Gastroesophageal sphincter (tissue), 4 donors: ENCODE results near the gene MYCN. TPM values are rescaled to one million over a fixed set of nuclear protein-coding genes. Genes with fewer than 3 reads are reported as not detected.
"Not testable (repeated sequence)": the region's sequence is repeated elsewhere in the genome, so short reads cannot be mapped to it uniquely, and the experiment has no call there.

Source experiments
- ATAC-seq: fragments of 150-250 bp; one replicate; pipeline ENCODE4 v1.9.1; 2016; ENCODE audit warnings: mild to moderate bottlenecking, moderate library complexity
- H3K27ac ChIP-seq, 4 donors: fragments of 200-600 bp; sonication (generic) in 3 of 4; 1 replicate in 3 of 4; 2 replicates in 1 of 4; pipeline ENCODE4 v1.5.1; 2016 to 2019
- H3K27me3 ChIP-seq: fragments of 200-600 bp; sonication (generic); one replicate; pipeline ENCODE4 v1.5.1; 2019
- H3K36me3 ChIP-seq, 2 donors: fragments of 200-600 bp; sonication (generic); one replicate each; pipeline ENCODE4 v1.5.1; 2019; ENCODE audit warnings: control low read depth in 1 of 2
- H3K4me1 ChIP-seq, 3 donors: fragments of 200-600 bp; sonication (generic); 1 replicate in 2 of 3; 2 replicates in 1 of 3; pipeline ENCODE4 v1.5.1; 2016 to 2019; ENCODE audit warnings: control low read depth in 2 of 3
- H3K4me3 ChIP-seq, 2 donors: fragments of 200-600 bp; sonication (generic); one replicate each; pipeline ENCODE4 v1.5.1; 2019; ENCODE audit warnings: mild to moderate bottlenecking in 1 of 2, moderate library complexity in 1 of 2
- H3K9me3 ChIP-seq, 3 donors: fragments of 200-600 bp; sonication (generic); one replicate each; pipeline ENCODE4 v1.5.1; 2017 to 2019; ENCODE audit warnings: control low read depth in 2 of 3
- EP300 ChIP-seq: sonication (generic); formaldehyde crosslinking; IDR thresholded peaks from one replicate; pipeline ENCODE4 v1.6.1; 2017; ENCODE audit warnings: antibody characterized with exemption, mild to moderate bottlenecking
- POLR2A ChIP-seq, 2 donors: fragments of 450-650 bp; IDR thresholded peaks; one replicate each; pipeline ENCODE4 v1.6.1; 2017; ENCODE audit warnings: antibody characterized with exemption in 2 of 2, mild to moderate bottlenecking in 2 of 2, moderate library complexity in 1 of 2
- POLR2AphosphoS5 ChIP-seq: sonication (generic); formaldehyde crosslinking; IDR thresholded peaks from one replicate; pipeline ENCODE4 v1.6.1; 2017; ENCODE audit warnings: antibody characterized with exemption
- WGBS, 2 donors: methylation state at CpG; one replicate each; pipeline ENCODE4 v1.1.5; 2018; ENCODE audit warnings: low coverage in 1 of 2; 5-methylcytosine and 5-hydroxymethylcytosine counted together
- total RNA-seq, 4 donors: library from RNA; depleted of rRNA; stranded (reverse); fragments of >200 nt; gene quantifications; one replicate each; pipeline ENCODE4 v1.1.0, GENCODE V29; 2016
- TF ChIP-seq, protein P1 (sequence below), 4 experiments: fragments of 200-600 bp in 2 of 4; fragments of 450-650 bp in 2 of 4; sonication (generic) in 1 of 4; IDR thresholded peaks; one replicate each; pipeline ENCODE4 v1.5.1; 2017 to 2019; ENCODE audit warnings: antibody characterized with exemption in 4 of 4, mild to moderate bottlenecking in 2 of 4, moderate library complexity in 2 of 4

Gene MYCN
- total RNA-seq, 4 donors from 2014 or later, result 0.13 to 0.46 (median 0.35) TPM; not detected in 1

DNA sequence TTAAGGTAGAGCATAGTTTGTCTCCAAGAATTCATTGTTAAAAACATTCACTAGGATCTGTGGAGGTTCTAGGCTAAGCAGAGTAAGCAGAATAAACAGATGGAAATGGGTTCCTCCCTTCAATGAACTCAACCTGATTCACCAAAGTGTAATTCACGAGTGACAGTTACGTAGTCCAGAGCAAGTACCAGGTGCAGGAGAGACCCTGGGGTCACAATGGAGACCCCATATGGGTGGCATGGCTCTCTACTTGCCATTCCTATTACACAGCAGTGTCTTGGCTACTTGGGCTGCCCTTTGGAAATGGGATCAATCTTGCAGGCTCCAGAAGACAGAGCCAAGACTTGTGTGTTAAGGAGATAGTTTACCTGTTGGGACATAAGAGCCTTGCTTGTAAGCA lies 7.1 kb downstream of the MYCN start:
- peaks cover 0 to 5% of the 10 kb centered on the region in 2 donors for H3K36me3 ChIP-seq
- H3K27me3 ChIP-seq, result peaks cover 21% of the 10 kb centered on the region
- H3K27ac ChIP-seq, result no peak overlapping the region
- no peak overlapping the region for H3K4me3 ChIP-seq
- no peaks in the 10 kb centered on the region for H3K9me3 ChIP-seq
- no peak for TF ChIP-seq POLR2AphosphoS5
- no peak for TF ChIP-seq POLR2A (IDR thresholded peaks at IDR 0.05)
- TF ChIP-seq, protein P1, sequence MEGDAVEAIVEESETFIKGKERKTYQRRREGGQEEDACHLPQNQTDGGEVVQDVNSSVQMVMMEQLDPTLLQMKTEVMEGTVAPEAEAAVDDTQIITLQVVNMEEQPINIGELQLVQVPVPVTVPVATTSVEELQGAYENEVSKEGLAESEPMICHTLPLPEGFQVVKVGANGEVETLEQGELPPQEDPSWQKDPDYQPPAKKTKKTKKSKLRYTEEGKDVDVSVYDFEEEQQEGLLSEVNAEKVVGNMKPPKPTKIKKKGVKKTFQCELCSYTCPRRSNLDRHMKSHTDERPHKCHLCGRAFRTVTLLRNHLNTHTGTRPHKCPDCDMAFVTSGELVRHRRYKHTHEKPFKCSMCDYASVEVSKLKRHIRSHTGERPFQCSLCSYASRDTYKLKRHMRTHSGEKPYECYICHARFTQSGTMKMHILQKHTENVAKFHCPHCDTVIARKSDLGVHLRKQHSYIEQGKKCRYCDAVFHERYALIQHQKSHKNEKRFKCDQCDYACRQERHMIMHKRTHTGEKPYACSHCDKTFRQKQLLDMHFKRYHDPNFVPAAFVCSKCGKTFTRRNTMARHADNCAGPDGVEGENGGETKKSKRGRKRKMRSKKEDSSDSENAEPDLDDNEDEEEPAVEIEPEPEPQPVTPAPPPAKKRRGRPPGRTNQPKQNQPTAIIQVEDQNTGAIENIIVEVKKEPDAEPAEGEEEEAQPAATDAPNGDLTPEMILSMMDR (IDR thresholded peaks at IDR 0.05), result no peak
- no peak for TF ChIP-seq EP300
- ATAC-seq, result no peak
- peaks cover 0 to 20% (median 8%) of the 10 kb centered on the region in 3 donors for H3K4me1 ChIP-seq
- WGBS, 2 donors, result 81 to 94% methylated on average over 2 of the region's 2 CpGs

DNA sequence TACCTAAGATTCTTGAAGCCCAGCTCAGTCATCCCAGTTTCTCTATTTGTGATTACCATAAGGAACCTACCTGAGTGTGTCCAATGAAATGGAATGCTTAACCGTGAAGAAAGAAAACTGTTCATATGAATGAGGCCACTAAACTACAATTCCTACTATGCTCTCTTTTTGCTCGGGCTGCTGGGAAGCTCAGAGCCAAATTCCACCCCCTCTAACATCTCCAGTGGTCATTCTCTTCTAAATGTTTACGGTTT lies 8.3 kb downstream of the MYCN start:
- no peaks in the 10 kb centered on the region for H3K9me3 ChIP-seq
- TF ChIP-seq POLR2AphosphoS5, result no peak
- TF ChIP-seq, protein P1 (IDR thresholded peaks at IDR 0.05), result no peak
- no peak for TF ChIP-seq POLR2A (IDR thresholded peaks at IDR 0.05)
- TF ChIP-seq EP300, result no peak
- peaks cover 0 to 8% (median 2%) of the 10 kb centered on the region in 3 donors for H3K4me1 ChIP-seq
- H3K36me3 ChIP-seq, result peaks cover 0 to 5% of the 10 kb centered on the region in 2 donors
- H3K27me3 ChIP-seq, result peaks cover 9% of the 10 kb centered on the region
- H3K4me3 ChIP-seq, result no peak overlapping the region
- H3K27ac ChIP-seq, result no peak overlapping the region
- 92 to 93% methylated on average over 2 to 3 of the region's 3 CpGs for WGBS, 2 donors
- no peak for ATAC-seq

DNA sequence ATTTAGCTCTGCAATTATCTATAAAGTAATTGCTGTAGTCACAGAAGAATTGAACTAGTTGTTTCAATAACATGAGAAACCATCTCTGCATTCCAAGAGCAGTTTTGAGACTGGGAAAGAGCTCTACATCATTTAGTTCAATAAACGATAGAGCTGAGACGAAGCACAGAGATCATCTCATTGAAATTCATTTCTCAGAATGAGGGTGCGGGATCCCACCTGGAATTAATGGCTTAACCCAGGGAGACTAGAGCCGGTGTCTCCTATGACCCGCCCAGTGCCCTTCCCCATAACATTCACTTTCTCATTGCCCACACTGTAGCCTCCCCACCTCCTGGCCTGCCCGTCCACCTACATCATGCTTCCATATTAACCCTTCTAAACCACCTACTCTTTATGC lies 8.8 kb downstream of the MYCN start:
- peaks cover 0 to 3% (median 0%) of the 10 kb centered on the region in 3 donors for H3K4me1 ChIP-seq
- H3K9me3 ChIP-seq, result no peaks in the 10 kb centered on the region
- peaks cover 0 to 5% of the 10 kb centered on the region in 2 donors for H3K36me3 ChIP-seq
- TF ChIP-seq POLR2A (IDR thresholded peaks at IDR 0.05) (no peak), POLR2AphosphoS5 (no peak), EP300 (no peak)
- TF ChIP-seq, protein P1 (IDR thresholded peaks at IDR 0.05), result no peak
- H3K27me3 ChIP-seq, result peaks cover 9% of the 10 kb centered on the region
- 90 to 93% methylated on average over 3 to 6 of the region's 6 CpGs for WGBS, 2 donors
- no peak overlapping the region for H3K4me3 ChIP-seq
- no peak for ATAC-seq
- H3K27ac ChIP-seq, result no peak overlapping the region

- ATAC-seq, result no peak
- Histone ChIP-seq H3K4me3 (no peak overlapping the region), H3K27ac (no peak overlapping the region), H3K27me3 (peaks cover 9% of the 10 kb centered on the region), H3K36me3 (peaks cover 0 to 5% of the 10 kb centered on the region in 2 donors), H3K9me3 (no peaks in the 10 kb centered on the region), H3K4me1 (no peaks in the 10 kb centered on the region)
- TF ChIP-seq POLR2AphosphoS5 (no peak), POLR2A (IDR thresholded peaks at IDR 0.05) (no peak), EP300 (no peak)
- TF ChIP-seq, protein P1 (IDR thresholded peaks at IDR 0.05), result no peak
- 79 to 94% methylated on average over 4 to 5 of the region's 5 CpGs for WGBS, 2 donors
These were observed 9.2 kb downstream of the MYCN start for GRCh38 chr2:15949551-15949950.

DNA sequence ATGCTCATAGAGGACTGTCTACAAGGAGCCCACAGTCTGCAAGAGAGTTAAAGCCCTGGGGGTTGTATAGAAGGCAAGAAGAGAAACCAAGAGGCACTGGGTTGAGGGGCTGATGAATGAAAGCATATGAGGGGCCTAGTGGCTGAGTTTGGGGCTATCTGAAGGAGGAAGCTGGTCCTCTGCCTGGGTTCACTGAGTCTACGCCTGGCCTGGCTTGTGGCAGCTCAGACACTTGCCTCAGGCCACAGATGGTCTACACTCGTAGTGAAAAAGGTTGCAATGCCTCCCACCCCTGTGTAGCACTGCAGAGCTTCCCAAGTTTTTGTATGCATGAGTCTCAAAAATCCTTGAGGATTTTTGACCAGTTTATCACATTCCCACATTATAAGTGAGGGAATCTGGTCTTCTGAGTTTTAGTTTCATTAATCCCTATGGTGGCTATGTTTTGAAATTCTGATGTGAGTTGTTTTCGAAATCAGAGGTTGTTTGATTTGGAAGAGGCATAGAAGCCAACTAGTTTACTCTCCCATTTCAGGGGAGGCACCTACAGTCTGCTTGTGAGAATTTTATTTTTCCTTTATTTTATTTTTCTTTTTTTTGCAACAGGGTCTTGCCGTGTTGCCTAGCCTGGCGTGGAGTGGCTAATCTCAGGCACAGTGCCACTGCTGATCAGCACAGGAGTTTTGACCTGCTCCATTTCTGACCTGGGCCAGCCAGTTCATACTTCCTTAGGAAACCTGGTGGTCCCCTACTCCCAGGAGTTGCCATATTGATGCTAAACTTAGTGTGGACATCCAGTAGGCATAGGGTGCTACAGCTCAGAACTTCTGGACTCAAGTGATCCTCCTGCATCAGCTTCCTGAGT lies 10.0 kb downstream of the MYCN start:
- TF ChIP-seq POLR2A (IDR thresholded peaks at IDR 0.05), result no peak
- TF ChIP-seq EP300, result no peak
- TF ChIP-seq, protein P1 (IDR thresholded peaks at IDR 0.05), result no peak
- no peak for TF ChIP-seq POLR2AphosphoS5
- peaks cover 6% of the 10 kb centered on the region for H3K27me3 ChIP-seq
- no peak overlapping the region for H3K4me3 ChIP-seq
- no peaks in the 10 kb centered on the region for H3K4me1 ChIP-seq
- H3K9me3 ChIP-seq, result no peaks in the 10 kb centered on the region
- no peak for ATAC-seq
- no peak overlapping the region for H3K27ac ChIP-seq
- peaks cover 0 to 5% of the 10 kb centered on the region in 2 donors for H3K36me3 ChIP-seq
- WGBS, 2 donors, result 83 to 94% methylated on average over 5 of the region's 5 CpGs

DNA sequence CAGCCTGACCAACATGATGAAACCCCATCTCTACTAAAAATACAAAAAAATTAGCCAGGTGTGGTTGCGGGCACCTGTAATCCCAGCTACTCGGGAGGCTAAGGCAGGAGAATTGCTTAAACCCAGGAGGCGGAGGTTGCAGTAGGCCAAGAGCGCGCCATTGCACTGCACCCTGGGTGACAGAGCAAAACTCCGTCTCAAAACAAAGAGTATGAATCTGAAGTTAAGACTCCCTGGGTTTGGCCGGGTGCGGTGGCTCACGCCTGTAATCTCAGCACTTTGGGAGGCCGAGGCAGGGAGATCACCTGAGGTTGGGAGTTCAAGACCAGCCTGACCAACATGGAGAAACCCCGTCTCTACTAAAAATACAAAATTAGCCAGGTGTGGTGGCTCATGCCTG lies 11.6 kb downstream of the MYCN start:
- not testable (repeated sequence) for H3K4me1 ChIP-seq, H3K27me3 ChIP-seq, H3K27ac ChIP-seq, ATAC-seq, H3K36me3 ChIP-seq, H3K9me3 ChIP-seq, H3K4me3 ChIP-seq
- 95 to 96% methylated on average over 3 to 11 of the region's 11 CpGs for WGBS, 2 donors
